ENCODE measurements around the gene NCCRP1. TPM values are rescaled to one million over a fixed set of nuclear protein-coding genes. Genes with fewer than 3 reads are reported as not detected.

The NCCRP1 gene
- total RNA-seq, 1 experiment from 2014 or later: 0.46 TPM

GRCh38 chr19:39168258-39169142, 28.3 kb upstream of the NCCRP1 start:
- ChIA-PET POLR2A (no interaction called here), CTCF (no interaction called here)
- no peak; the same call in 1 of the 2 replicates for ATAC-seq
- no peaks in the 10 kb centered on the region for H3K9me3 ChIP-seq (ENCODE audit: control insufficient read depth, insufficient read depth, low read depth, low read length)
- H3K4me1 ChIP-seq (ENCODE audit: control insufficient read depth, insufficient read depth, low read length): peaks cover 34% of the 10 kb centered on the region
- H3K4me3 ChIP-seq (ENCODE audit: low read depth in 2 of 2, low read length in 2 of 2): no peak overlapping the region
- TF ChIP-seq CTCF (IDR thresholded peaks at IDR 0.05): no peak
- TF ChIP-seq TCF7L2 (IDR thresholded peaks at IDR 0.05; ENCODE audit: low read depth, low read length): no peak
- TF ChIP-seq REST (IDR thresholded peaks at IDR 0.05; ENCODE audit: insufficient read depth in 1 of 2, low read depth in 2 of 2, low read length in 1 of 2): no peak
- TF ChIP-seq SIN3A (IDR thresholded peaks at IDR 0.05; ENCODE audit: borderline replicate concordance, insufficient read depth, low read depth, low read length): no peak
- TF ChIP-seq POLR2AphosphoS5 (IDR thresholded peaks at IDR 0.05; ENCODE audit: low read depth, low read length): no peak
- no peaks in the 10 kb centered on the region for H3K27me3 ChIP-seq (ENCODE audit: control insufficient read depth, insufficient read depth, low read length)
- in situ Hi-C loops (cut with HindIII; ENCODE audit: low pct_unique_long_range_greater_than_20kb, low sequenced_read_pairs): no loop called here
- peaks cover 7% of the 10 kb centered on the region; the same call in 1 of the 2 replicates for H3K36me3 ChIP-seq (ENCODE audit: control insufficient read depth, insufficient read depth, low read length)
- intact Hi-C loops (cut with micrococcal nuclease; ENCODE audit: unreplicated experiment): no loop called here
- H3K27ac ChIP-seq (ENCODE audit: low read length): no peak overlapping the region
- BruUV-seq (replicated peaks): no TSS peak
- no peak for DNase-seq (ENCODE audit: low read depth, low spot score)

- intact Hi-C loops (cut with micrococcal nuclease; ENCODE audit: unreplicated experiment) (no loop called here), in situ Hi-C loops (cut with HindIII; ENCODE audit: low pct_unique_long_range_greater_than_20kb, low sequenced_read_pairs) (no loop called here)
- no peak for ATAC-seq
- no TSS peak for BruUV-seq (replicated peaks)
- H3K36me3 ChIP-seq (ENCODE audit: control insufficient read depth, insufficient read depth, low read length): peaks cover 7% of the 10 kb centered on the region; the same call in 1 of the 2 replicates
- no peak for DNase-seq (ENCODE audit: low read depth, low spot score)
- POLR2A ChIA-PET: no interaction called here
- CTCF ChIA-PET: interaction anchor here (0.6 kb wide), 1 partner anchor 206 kb away, joined by 3 read pairs; no protein-coding TSS in a partner anchor
- peaks cover 34% of the 10 kb centered on the region for H3K4me1 ChIP-seq (ENCODE audit: control insufficient read depth, insufficient read depth, low read length)
- H3K9me3 ChIP-seq (ENCODE audit: control insufficient read depth, insufficient read depth, low read depth, low read length): no peaks in the 10 kb centered on the region
- TF ChIP-seq SIN3A (IDR thresholded peaks at IDR 0.05; ENCODE audit: borderline replicate concordance, insufficient read depth, low read depth, low read length) (no peak), CTCF (IDR thresholded peaks at IDR 0.05) (no peak), TCF7L2 (IDR thresholded peaks at IDR 0.05; ENCODE audit: low read depth, low read length) (no peak), REST (IDR thresholded peaks at IDR 0.05; ENCODE audit: insufficient read depth in 1 of 2, low read depth in 2 of 2, low read length in 1 of 2) (no peak), POLR2AphosphoS5 (IDR thresholded peaks at IDR 0.05; ENCODE audit: low read depth, low read length) (no peak)
- H3K27me3 ChIP-seq (ENCODE audit: control insufficient read depth, insufficient read depth, low read length): no peaks in the 10 kb centered on the region
- no peak overlapping the region for H3K27ac ChIP-seq (ENCODE audit: low read length)
- no peak overlapping the region for H3K4me3 ChIP-seq (ENCODE audit: low read depth in 2 of 2, low read length in 2 of 2)
These were observed 27.5 kb upstream of the NCCRP1 start for GRCh38 chr19:39169143-39169810.

All from Panc1 (cell line).